Natural killer cell (primary cell): ENCODE results near the gene B4GALT1. TPM values are rescaled to one million over a fixed set of nuclear protein-coding genes. Genes with fewer than 3 reads are reported as not detected.

Experiments used
- ATAC-seq, 3 donors: fragments of 150-1000 bp in 2 of 3; fragments of 200-7000 bp in 1 of 3; cut with Tn5 transposase; 1 replicate in 1 of 3; 2 replicates in 2 of 3; pipeline ENCODE4 v1.10.0; 2021; ENCODE audit warnings: mild to moderate bottlenecking in 2 of 3, moderate library complexity in 2 of 3
- DNase-seq, 2 donors: peaks; one replicate each; pipeline versions ENCODE4 v3.0.0 to v3.0.0-alpha.2; 2013 to 2021; ENCODE audit warnings: mixed read lengths in 1 of 2
- H3K27ac ChIP-seq: one replicate; pipeline ENCODE4 v1.5.1; 2013; ENCODE audit warnings: mild to moderate bottlenecking, low read length
- H3K27me3 ChIP-seq: one replicate; pipeline ENCODE4 v1.6.1; 2013; ENCODE audit warnings: low read length; ENCODE audit not compliant: control insufficient read depth, insufficient read depth
- H3K36me3 ChIP-seq: one replicate; pipeline ENCODE4 v1.6.1; 2013; ENCODE audit warnings: low read length; ENCODE audit not compliant: control insufficient read depth, insufficient read depth
- H3K4me1 ChIP-seq: one replicate; pipeline ENCODE4 v1.6.1; 2013; ENCODE audit warnings: low read length; ENCODE audit not compliant: control insufficient read depth, insufficient read depth
- H3K4me3 ChIP-seq: one replicate; pipeline ENCODE4 v1.5.1; 2013; ENCODE audit warnings: low read length
- H3K9me3 ChIP-seq: one replicate; pipeline ENCODE4 v1.6.1; 2013; ENCODE audit warnings: low read length; ENCODE audit not compliant: control insufficient read depth, insufficient read depth
- H3K27ac Mint-ChIP-seq, 2 donors: one replicate each; pipeline ENCODE4 v1.8.0; 2022; ENCODE audit warnings: mild to moderate bottlenecking in 2 of 2, mixed read lengths in 2 of 2, moderate library complexity in 1 of 2
- H3K27me3 Mint-ChIP-seq, 2 donors: one replicate each; pipeline ENCODE4 v1.8.0; 2022; ENCODE audit warnings: low read depth in 2 of 2, mixed read lengths in 2 of 2
- H3K36me3 Mint-ChIP-seq: one replicate; pipeline ENCODE4 v1.8.0; 2022; ENCODE audit warnings: mixed read lengths
- H3K4me1 Mint-ChIP-seq, 2 donors: one replicate each; pipeline ENCODE4 v1.8.0; 2022; ENCODE audit warnings: mixed read lengths in 2 of 2
- H3K4me3 Mint-ChIP-seq: one replicate; pipeline ENCODE4 v1.8.0; 2022; ENCODE audit warnings: mild to moderate bottlenecking, moderate library complexity, mixed read lengths
- H3K9me3 Mint-ChIP-seq, 2 donors: one replicate each; pipeline ENCODE4 v1.8.0; 2022; ENCODE audit warnings: mixed read lengths in 2 of 2
- CTCF ChIP-seq: fragments of 200-600 bp; IDR thresholded peaks from one replicate; pipeline ENCODE4 v1.8.0; 2022; ENCODE audit warnings: antibody characterized with exemption
- WGBS: methylation state at CpG from one replicate; pipeline ENCODE4 v1.1.7; 2013; ENCODE audit warnings: missing lambda C conversion rate; ENCODE audit not compliant: insufficient coverage; 5-methylcytosine and 5-hydroxymethylcytosine counted together
- intact Hi-C: fragments of 100-400 bp; cut with micrococcal nuclease; formaldehyde crosslinking; loops from one replicate; pipeline ENCODE4 v1.14.2; 2022
- total RNA-seq, 4 donors: library from RNA; stranded (reverse); fragments of 120-200 nt in 1 of 4; gene quantifications; one replicate each; pipeline versions ENCODE4 v1.2.3 to v1.2.4, GENCODE V29; 2013 to 2022

B4GALT1 gene
- total RNA-seq, 3 donors from 2014 or later (not counting 1 experiment from before 2014, with no cell fraction given), result 122 to 143 (median 128) TPM

GRCh38 chr9:33128570-33128969 lies 38.6 kb downstream of the B4GALT1 start:
- ATAC-seq (no peak), DNase-seq (no peak)
- H3K27me3 ChIP-seq, result no peaks in the 10 kb centered on the region
- peaks cover 77% of the 10 kb centered on the region for H3K4me1 ChIP-seq
- Mint-ChIP-seq H3K27me3 (no peaks in the 10 kb centered on the region), H3K9me3 (no peaks in the 10 kb centered on the region), H3K36me3 (peaks cover 25% of the 10 kb centered on the region), H3K4me3 (no peak overlapping the region), H3K4me1 (peaks cover 83 to 88% of the 10 kb centered on the region in 2 donors), H3K27ac (peak overlapping the region; percentile 97 to 98)
- intact Hi-C loops, result no loop called here
- no peak overlapping the region for H3K27ac ChIP-seq
- H3K36me3 ChIP-seq, result peaks cover 62% of the 10 kb centered on the region
- no peak overlapping the region for H3K4me3 ChIP-seq
- WGBS, result 96% methylated on average over 2 of the region's 4 CpGs
- no peak for TF ChIP-seq CTCF
- no peaks in the 10 kb centered on the region for H3K9me3 ChIP-seq

GRCh38 chr9:33127881-33128280 lies 39.3 kb downstream of the B4GALT1 start:
- no peak overlapping the region for H3K4me3 ChIP-seq
- H3K4me3 Mint-ChIP-seq, result peak overlapping the region; percentile 55
- TF ChIP-seq CTCF, result no peak
- H3K27me3 Mint-ChIP-seq, result no peaks in the 10 kb centered on the region
- no peak for ATAC-seq
- H3K27ac Mint-ChIP-seq, result peak overlapping the region; percentile 97 to 98
- H3K4me1 ChIP-seq, result peaks cover 74% of the 10 kb centered on the region
- H3K36me3 Mint-ChIP-seq, result peaks cover 21% of the 10 kb centered on the region
- 100% methylated on average over 2 of the region's 5 CpGs for WGBS
- H3K27ac ChIP-seq, result no peak overlapping the region
- no peaks in the 10 kb centered on the region for H3K9me3 ChIP-seq
- peaks cover 84 to 87% of the 10 kb centered on the region in 2 donors for H3K4me1 Mint-ChIP-seq
- no peaks in the 10 kb centered on the region for H3K9me3 Mint-ChIP-seq
- intact Hi-C loops, result no loop called here
- no peak for DNase-seq
- H3K27me3 ChIP-seq, result no peaks in the 10 kb centered on the region
- peaks cover 58% of the 10 kb centered on the region for H3K36me3 ChIP-seq

- DNase-seq, result no peak
- intact Hi-C loops, result loop anchor here (1.0 kb wide), 1 partner anchor 99 kb away; no protein-coding TSS in a partner anchor
- peaks cover 77 to 81% of the 10 kb centered on the region in 2 donors for H3K4me1 Mint-ChIP-seq
- peaks cover 50% of the 10 kb centered on the region for H3K36me3 ChIP-seq
- WGBS, result 48% methylated on average over 7 of the region's 8 CpGs
- H3K27me3 ChIP-seq, result no peaks in the 10 kb centered on the region
- peaks cover 11% of the 10 kb centered on the region for H3K36me3 Mint-ChIP-seq
- H3K4me1 ChIP-seq, result peaks cover 66% of the 10 kb centered on the region
- TF ChIP-seq CTCF, result no peak
- no peaks in the 10 kb centered on the region for H3K27me3 Mint-ChIP-seq
- no peaks in the 10 kb centered on the region for H3K9me3 Mint-ChIP-seq
- no peaks in the 10 kb centered on the region for H3K9me3 ChIP-seq
- no peak overlapping the region for H3K4me3 ChIP-seq
- peak overlapping the region; percentile 73 for H3K27ac ChIP-seq
- ATAC-seq, result peak; percentile 39 to 67 (median 46)
- peak overlapping the region; percentile 62 for H3K4me3 Mint-ChIP-seq
- H3K27ac Mint-ChIP-seq, result peak overlapping the region; percentile 88 to 98
Observed at GRCh38 chr9:33125871-33126823, 41.0 kb downstream of the B4GALT1 start.
